ENCODE data around the gene SHE.

SHE gene

DNA sequence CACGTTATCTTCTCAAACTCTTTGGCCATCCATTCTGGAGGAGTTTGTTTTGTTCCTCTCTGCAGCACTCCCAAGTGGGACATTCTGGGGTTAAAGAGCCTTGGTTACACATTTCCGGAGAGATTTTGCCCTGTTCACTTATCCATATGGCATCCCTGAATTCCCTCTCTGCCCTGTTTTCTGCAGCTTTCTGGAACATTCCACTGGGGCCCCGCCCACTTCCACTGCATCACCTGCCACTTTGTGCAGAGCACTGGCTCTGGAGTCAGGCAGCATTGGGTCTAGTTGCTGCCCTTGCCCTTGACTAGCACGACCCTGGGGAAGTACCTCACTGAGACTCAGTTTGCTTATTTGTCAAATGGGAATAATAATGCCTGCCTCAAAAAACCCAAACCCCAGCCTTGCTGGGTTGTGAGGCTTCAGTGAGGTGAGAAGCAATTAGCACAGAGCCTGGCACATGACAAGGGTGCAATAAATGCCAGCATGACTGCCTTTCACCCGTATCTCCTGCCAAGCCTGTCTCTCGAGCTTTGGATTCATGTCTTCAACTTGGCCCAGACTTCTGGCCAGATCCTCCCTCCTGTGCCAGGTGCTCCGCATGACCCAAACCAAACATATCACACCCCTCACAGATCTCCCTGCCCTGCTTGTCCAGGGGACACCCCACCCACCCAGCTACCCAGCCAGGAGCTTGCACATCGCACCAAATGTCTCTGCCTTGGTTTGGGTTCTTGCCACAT lies 58.8 kb downstream of the SHE start:
- no peak for DNase-seq

DNA sequence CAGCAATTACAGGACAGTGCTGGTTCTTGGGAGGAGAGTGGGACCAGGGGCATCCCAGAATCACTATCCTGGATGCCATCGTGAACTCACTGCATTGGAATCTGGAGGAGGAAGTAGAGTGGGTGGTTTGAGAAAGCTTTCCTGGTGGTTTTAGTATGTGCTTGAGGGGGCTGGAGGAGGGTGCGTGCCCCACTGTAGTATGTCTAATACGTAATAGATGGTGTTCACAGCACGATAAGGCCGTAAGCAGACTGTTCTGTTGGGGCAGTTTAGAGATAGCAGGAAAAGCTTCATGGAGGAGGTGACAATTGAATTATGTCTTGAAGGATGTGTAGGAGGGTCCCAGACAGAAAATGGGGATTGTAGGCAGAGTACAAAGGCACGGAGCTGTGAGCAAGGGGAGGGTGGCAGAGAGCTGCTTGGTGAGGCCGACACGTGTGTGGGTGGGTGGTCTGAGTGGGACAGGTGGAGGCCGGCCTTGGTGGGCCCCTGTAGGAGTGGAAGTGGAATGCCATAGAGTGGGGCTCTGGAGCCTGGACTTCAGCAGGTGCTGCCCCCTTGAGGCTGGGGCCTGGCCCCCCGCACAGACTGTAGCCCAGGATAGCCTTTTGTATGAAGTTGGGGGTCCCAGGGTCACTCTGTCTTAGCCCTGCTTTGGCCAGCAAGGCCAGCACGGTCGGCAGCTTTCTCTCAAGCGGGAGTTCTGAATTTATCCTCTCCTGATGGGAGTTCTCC lies 60.0 kb downstream of the SHE start:
- no peak for DNase-seq

- no peak for DNase-seq
Observed at GRCh38 chr1:154441241-154441888, 60.8 kb downstream of the SHE start.

- no peak for DNase-seq
Observed at GRCh38 chr1:154440036-154440804, 62.0 kb downstream of the SHE start.

- DNase-seq, result no peak
Observed at GRCh38 chr1:154436433-154436832, 65.8 kb downstream of the SHE start.

GRCh38 chr1:154435599-154436200 lies 66.5 kb downstream of the SHE start:
- DNase-seq, result no peak

GRCh38 chr1:154434346-154435085 lies 67.7 kb downstream of the SHE start:
- no peak for DNase-seq

- DNase-seq, result no peak
Observed at GRCh38 chr1:154433161-154433764, 68.9 kb downstream of the SHE start.

DNA sequence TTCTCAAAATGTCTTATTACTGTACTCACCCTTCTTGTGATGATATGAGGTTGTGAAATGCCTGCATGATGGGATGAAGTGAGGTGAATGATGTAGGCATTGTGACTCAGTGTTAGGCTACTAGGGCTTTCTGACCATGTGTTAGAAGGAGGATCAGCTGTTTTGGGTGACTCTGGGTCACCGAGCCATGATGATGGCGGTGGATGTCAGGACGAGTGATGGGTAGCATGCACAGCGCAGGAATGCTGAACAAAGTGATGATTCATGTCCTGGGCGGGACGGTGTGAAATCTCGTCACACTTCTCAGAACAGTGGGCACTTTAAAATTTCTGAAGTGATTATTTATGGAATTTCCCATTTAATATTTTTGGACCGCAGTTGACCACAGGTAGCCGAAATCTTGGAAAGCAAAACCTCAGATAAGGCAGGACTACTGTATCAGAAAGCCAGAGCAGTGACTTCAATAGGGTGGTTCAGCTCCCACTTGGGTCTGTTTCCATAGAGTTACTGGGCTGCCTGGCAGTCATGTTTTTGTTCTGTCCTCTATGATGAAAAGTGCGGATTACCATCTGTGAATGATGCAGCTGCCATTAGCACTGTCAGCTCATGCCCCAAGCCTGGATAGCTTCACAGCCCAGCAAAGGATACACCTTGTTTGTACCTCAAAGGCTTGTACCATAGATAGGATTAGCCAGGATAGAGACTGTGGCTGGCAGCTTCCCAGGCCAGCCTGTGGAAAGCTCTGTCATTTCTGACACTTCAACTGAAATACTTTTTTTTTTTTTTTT lies 70.4 kb downstream of the SHE start:
- no peak for DNase-seq

DNA sequence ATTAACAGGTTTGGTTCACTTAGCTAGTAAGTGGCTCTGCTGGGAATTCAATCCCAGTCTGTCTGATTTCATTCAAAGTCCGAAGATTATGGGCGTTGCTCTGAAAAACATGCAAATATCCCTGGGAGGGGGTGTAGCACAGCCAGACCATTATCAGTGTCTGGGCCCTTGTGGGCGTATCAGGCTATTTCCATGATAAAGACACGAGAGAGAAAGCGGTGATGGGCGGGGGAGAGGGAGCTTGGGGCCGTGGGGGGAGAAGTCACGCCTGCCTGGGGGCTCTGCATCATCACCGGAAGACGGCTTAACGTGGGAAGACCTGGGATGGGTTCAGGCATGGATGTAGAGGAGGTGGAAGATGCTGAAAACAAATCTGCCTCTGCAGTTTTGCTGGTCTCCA lies 71.3 kb downstream of the SHE start:
- no peak for DNase-seq

GRCh38 chr1:154429841-154430611 lies 72.2 kb downstream of the SHE start:
- DNase-seq, result no peak
